ENCODE measurements around the gene SCN3B. TPM values are rescaled to one million over a fixed set of nuclear protein-coding genes. Genes with fewer than 3 reads are reported as not detected.

Gene SCN3B
- total RNA-seq, 1 experiment from 2014 or later, result 0.77 TPM

DNA sequence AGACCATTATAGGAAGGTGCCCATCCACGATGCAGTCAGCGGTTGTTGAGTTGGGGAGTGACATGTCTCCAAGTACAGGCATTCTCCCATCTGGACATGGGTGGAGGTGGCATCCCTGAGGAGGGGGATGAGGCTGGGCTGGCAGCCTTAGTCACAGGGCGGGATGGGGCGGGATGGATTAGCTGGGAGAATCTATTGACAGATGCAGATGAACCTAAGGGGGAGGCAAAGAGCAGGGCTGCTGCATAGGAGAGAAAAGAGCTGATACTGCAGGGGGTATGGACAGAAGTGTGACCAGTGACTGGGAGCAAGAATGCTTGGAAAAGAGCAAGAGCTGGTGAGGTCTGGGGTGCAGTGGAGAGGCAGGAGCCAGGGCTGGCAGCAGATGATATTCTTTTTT is 42.7 kb downstream of the SCN3B start:
- H3K9ac ChIP-seq (ENCODE audit: extremely low read depth, insufficient read length, low read length), result no peak overlapping the region
- no peak overlapping the region for H4K91ac ChIP-seq (ENCODE audit: insufficient read length, low read depth, low read length)
- no peaks in the 10 kb centered on the region for H3K9me3 ChIP-seq (ENCODE audit: control insufficient read depth, low read depth, low read length)
- H3K4me1 ChIP-seq (ENCODE audit: insufficient read depth, low read length), result no peaks in the 10 kb centered on the region
- Mint-ChIP-seq H3K27me3 (ENCODE audit: low read depth) (no peaks in the 10 kb centered on the region; the same call in 1 of the 2 replicates), H3K9me3 (no peaks in the 10 kb centered on the region), H3K36me3 (ENCODE audit: insufficient read depth in 1 of 3, low read depth in 3 of 3) (peaks cover 13 to 77% (median 71%) of the 10 kb centered on the region in 3 experiments), H3K4me1 (peaks cover 5 to 6% of the 10 kb centered on the region in 2 experiments; a peak in 3 of 4 replicates), H3K4me3 (no peak overlapping the region), H3K27ac (no peak overlapping the region; a peak in 1 of 7 replicates)
- H3K79me1 ChIP-seq (ENCODE audit: insufficient read depth, low read depth, low read length, poor library complexity, severe bottlenecking), result no peaks in the 10 kb centered on the region
- H2BK5ac ChIP-seq (ENCODE audit: insufficient read length, low read length), result no peak overlapping the region
- H2BK12ac ChIP-seq (ENCODE audit: insufficient read length, low read depth, low read length), result no peak overlapping the region
- WGBS (ENCODE audit: extremely low coverage, insufficient read length, low lambda C conversion rate), result no CpG with 5 or more reads among the region's 4 CpGs
- H3K27me3 ChIP-seq (ENCODE audit: insufficient read depth, low read length), result no peaks in the 10 kb centered on the region
- no peak overlapping the region for H3K14ac ChIP-seq (ENCODE audit: insufficient read depth, low read length)
- H2BK20ac ChIP-seq (ENCODE audit: low read depth, low read length, poor library complexity, severe bottlenecking), result no peak overlapping the region
- no peaks in the 10 kb centered on the region for H4K20me1 ChIP-seq (ENCODE audit: control insufficient read depth, insufficient read depth, insufficient read length)
- no peak overlapping the region for H2BK15ac ChIP-seq (ENCODE audit: low read depth, low read length)
- H3K27ac ChIP-seq (ENCODE audit: insufficient read length, low read depth, low read length), result no peak overlapping the region
- no peak overlapping the region for H3K4me2 ChIP-seq (ENCODE audit: insufficient read depth, insufficient read length, low read length)
- H3K18ac ChIP-seq (ENCODE audit: insufficient read length, low read depth, low read length), result no peak overlapping the region
- H3K23me2 ChIP-seq (ENCODE audit: insufficient read length, low read depth, low read length, poor library complexity, severe bottlenecking), result no peaks in the 10 kb centered on the region
- H3K23ac ChIP-seq (ENCODE audit: insufficient read length, low read depth, low read length), result no peak overlapping the region
- no peak overlapping the region for H2AFZ ChIP-seq (ENCODE audit: low read length)
- H3K56ac ChIP-seq (ENCODE audit: insufficient read length, low read depth, low read length), result no peak overlapping the region
- no peak for DNase-seq
- H3T11ph ChIP-seq (ENCODE audit: low read length), result no peak overlapping the region
- H4K8ac ChIP-seq (replicated peaks; ENCODE audit: insufficient read length, low read depth, low read length), result no peak overlapping the region
- no peak overlapping the region for H3K4ac ChIP-seq (ENCODE audit: low read depth, low read length)
- TF ChIP-seq, protein P1, sequence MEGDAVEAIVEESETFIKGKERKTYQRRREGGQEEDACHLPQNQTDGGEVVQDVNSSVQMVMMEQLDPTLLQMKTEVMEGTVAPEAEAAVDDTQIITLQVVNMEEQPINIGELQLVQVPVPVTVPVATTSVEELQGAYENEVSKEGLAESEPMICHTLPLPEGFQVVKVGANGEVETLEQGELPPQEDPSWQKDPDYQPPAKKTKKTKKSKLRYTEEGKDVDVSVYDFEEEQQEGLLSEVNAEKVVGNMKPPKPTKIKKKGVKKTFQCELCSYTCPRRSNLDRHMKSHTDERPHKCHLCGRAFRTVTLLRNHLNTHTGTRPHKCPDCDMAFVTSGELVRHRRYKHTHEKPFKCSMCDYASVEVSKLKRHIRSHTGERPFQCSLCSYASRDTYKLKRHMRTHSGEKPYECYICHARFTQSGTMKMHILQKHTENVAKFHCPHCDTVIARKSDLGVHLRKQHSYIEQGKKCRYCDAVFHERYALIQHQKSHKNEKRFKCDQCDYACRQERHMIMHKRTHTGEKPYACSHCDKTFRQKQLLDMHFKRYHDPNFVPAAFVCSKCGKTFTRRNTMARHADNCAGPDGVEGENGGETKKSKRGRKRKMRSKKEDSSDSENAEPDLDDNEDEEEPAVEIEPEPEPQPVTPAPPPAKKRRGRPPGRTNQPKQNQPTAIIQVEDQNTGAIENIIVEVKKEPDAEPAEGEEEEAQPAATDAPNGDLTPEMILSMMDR (conservative IDR thresholded peaks at IDR 0.05), result no peak
- H4K5ac ChIP-seq (ENCODE audit: insufficient read length, low read depth, low read length), result no peak overlapping the region
- no peak overlapping the region for H2BK120ac ChIP-seq (ENCODE audit: low read depth, low read length, poor library complexity, severe bottlenecking)
- H2AK5ac ChIP-seq (ENCODE audit: insufficient read length, low read length), result no peak overlapping the region
- H3K79me2 ChIP-seq (ENCODE audit: insufficient read depth, low read length), result no peaks in the 10 kb centered on the region

Data from H9 (cell line).